ENCODE measurements around the gene STX18. TPM values are rescaled to one million over a fixed set of nuclear protein-coding genes. Genes with fewer than 3 reads are reported as not detected.

Gene STX18
- total and polyA plus RNA-seq, 11 donors: 10.1 to 26.1 (median 18.0) TPM

DNA sequence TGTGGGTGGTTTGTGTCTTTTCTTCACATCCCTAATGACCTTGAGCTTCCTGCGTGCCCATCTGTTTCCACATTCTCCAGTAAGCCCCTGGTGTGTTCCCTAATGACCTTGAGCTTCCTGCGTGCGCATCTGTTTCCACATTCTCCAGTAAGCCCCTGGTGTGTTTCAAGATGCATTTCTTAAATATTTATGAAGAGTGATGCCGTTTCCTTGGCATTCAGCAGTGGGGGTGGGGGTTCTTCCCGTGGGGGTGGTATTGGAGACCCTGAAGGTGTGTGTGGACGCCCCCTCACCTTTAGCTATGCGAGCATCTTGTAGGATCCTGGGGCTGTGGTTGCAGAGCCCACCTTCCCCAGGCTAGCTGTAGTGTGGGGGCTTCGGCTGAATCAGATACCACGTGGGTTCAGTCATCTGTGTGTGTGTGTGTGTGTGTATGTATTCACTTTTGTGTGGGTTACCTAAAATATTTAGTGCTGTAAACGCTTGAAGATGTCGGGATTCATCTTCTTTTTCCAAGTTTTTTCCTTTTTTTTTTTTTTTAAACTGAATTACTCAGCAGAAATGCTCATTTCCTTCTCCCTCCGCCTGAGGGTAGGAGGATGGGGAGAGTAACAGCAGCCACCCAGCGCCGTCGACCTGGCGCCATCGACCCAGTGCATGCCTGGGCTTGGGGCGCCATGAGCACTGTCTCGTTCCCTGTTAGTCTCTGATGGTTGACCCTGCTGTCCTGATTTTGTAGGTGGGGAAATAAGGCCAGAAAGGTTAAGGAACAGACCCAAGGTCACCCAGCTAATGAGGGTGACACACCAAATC is 145.0 kb downstream of the STX18 start:
- DNase-seq: no peak
- TF ChIP-seq POLR2A (IDR thresholded peaks at IDR 0.05): no peak
- TF ChIP-seq, protein P1, sequence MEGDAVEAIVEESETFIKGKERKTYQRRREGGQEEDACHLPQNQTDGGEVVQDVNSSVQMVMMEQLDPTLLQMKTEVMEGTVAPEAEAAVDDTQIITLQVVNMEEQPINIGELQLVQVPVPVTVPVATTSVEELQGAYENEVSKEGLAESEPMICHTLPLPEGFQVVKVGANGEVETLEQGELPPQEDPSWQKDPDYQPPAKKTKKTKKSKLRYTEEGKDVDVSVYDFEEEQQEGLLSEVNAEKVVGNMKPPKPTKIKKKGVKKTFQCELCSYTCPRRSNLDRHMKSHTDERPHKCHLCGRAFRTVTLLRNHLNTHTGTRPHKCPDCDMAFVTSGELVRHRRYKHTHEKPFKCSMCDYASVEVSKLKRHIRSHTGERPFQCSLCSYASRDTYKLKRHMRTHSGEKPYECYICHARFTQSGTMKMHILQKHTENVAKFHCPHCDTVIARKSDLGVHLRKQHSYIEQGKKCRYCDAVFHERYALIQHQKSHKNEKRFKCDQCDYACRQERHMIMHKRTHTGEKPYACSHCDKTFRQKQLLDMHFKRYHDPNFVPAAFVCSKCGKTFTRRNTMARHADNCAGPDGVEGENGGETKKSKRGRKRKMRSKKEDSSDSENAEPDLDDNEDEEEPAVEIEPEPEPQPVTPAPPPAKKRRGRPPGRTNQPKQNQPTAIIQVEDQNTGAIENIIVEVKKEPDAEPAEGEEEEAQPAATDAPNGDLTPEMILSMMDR (IDR thresholded peaks at IDR 0.05): no peak
- intact Hi-C loops (cut with DNase I): no loop called here
- H3K36me3 ChIP-seq: no peaks in the 10 kb centered on the region
- no peaks in the 10 kb centered on the region for H3K4me1 ChIP-seq
- no peak overlapping the region for H3K27ac ChIP-seq
- H3K9me3 ChIP-seq: peaks cover 0 to 11% (median 0%) of the 10 kb centered on the region in 12 donors
- no peak overlapping the region for H3K4me3 ChIP-seq
- ATAC-seq: no peak
- 54 to 67% (median 61%) methylated on average over 18 to 19 of the region's 19 CpGs for WGBS, 4 donors
- H3K27me3 ChIP-seq: peaks cover 0 to 44% (median 5%) of the 10 kb centered on the region in 9 donors

DNA sequence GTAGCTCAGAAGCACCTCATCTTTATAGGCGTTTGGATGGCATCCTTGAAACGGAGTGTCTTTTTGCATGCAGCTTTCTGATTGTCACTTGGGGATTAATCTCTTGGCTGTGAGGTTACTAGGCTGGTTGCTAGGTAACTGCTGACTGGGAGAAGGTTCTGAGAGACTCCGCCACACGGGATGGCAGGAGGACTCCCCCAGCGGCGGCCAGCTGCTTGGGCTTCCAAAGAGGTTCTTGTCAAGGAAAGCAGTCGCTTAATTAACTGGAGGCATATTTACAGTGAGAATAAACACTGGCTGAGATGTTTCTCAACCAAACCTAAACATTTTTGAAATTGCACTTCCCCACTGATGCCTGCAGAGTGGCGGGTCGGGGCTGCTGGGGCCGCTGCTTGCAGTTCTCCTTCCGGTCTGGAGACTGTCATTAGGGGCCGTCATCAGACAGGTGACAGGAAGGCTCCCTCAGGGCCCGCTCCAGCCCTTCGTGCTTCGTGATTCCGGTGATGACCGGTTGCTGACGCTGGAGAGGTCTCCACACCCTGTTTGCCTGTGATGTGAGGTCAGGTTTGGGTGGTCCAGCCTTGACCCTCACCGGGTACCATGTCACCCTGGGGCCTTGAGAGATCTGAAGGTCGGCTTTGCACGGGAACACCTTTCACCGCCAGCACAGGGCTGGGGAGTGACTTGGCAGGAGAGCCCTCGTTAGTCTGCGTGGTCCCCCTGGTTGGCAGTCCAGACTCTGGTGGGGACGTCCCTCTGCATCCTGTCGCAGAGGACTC is 145.8 kb downstream of the STX18 start:
- peaks cover 0 to 11% (median 0%) of the 10 kb centered on the region in 12 donors for H3K9me3 ChIP-seq
- ATAC-seq (no peak), DNase-seq (no peak)
- WGBS, 4 donors: 10 to 37% (median 23%) methylated on average over 17 to 26 of the region's 26 CpGs
- no peak for TF ChIP-seq POLR2A (IDR thresholded peaks at IDR 0.05)
- TF ChIP-seq, protein P1 (IDR thresholded peaks at IDR 0.05): no peak
- no peak overlapping the region for H3K27ac ChIP-seq
- H3K4me3 ChIP-seq: no peak overlapping the region
- no peaks in the 10 kb centered on the region for H3K4me1 ChIP-seq
- intact Hi-C loops (cut with DNase I): no loop called here
- H3K36me3 ChIP-seq: no peaks in the 10 kb centered on the region
- H3K27me3 ChIP-seq: peaks cover 0 to 39% (median 5%) of the 10 kb centered on the region in 9 donors

DNA sequence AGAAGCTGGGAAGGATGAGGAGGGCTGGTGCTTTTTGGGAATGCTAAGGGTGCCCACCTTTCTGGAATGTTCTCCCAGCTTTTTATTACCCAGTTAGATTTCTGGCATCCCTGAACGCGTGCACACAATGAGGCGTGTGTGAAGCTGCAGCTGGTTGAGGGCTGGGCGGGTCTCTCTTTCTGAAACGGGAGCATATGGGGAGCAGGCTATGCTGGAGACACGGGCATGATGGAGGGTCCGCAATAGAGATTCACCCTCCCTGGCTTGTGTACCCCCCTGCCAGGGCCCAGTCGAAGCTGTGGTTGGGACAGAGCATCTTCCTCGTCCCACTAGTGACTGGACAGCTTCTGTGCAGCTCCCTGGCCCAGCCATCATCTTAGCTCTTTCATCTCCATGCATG is 146.5 kb downstream of the STX18 start:
- peak in 1 of 5 donors; percentile 14 for DNase-seq
- ATAC-seq: no peak
- WGBS, 4 donors: 72 to 77% (median 74%) methylated on average over 9 of the region's 9 CpGs
- Histone ChIP-seq H3K36me3 (no peaks in the 10 kb centered on the region), H3K9me3 (peaks cover 0 to 9% (median 0%) of the 10 kb centered on the region in 12 donors), H3K27ac (no peak overlapping the region), H3K27me3 (peaks cover 0 to 46% (median 5%) of the 10 kb centered on the region in 9 donors), H3K4me3 (no peak overlapping the region), H3K4me1 (no peaks in the 10 kb centered on the region)
- intact Hi-C loops (cut with DNase I): no loop called here
- no peak for TF ChIP-seq POLR2A (IDR thresholded peaks at IDR 0.05)
- TF ChIP-seq, protein P1 (IDR thresholded peaks at IDR 0.05): no peak

DNA sequence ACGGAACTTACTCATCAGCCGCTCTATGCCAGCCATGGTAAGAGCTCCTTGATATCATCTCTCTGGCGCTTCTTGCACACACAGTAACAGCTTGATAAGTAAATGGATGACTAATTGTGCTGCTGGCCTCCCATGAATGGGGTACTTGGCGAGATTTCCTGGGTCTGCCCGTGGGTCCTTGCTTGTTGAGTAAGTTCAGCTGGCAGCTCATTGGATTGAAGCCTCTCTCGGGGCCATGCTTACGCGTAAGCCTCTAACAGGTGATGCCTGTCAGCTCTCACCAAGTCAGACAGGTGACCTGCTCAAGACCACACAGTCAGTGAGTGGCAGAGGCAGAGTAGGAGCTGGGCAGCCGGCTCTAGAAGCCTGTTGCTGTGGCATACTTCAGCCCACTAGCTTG is 147.2 kb downstream of the STX18 start:
- H3K27ac ChIP-seq: no peak overlapping the region
- peaks cover 0 to 53% (median 5%) of the 10 kb centered on the region in 9 donors for H3K27me3 ChIP-seq
- DNase-seq (peak in 1 of 5 donors; percentile 13), ATAC-seq (no peak)
- peaks cover 0 to 2% (median 0%) of the 10 kb centered on the region in 12 donors for H3K9me3 ChIP-seq
- no peaks in the 10 kb centered on the region for H3K4me1 ChIP-seq
- H3K4me3 ChIP-seq: no peak overlapping the region
- intact Hi-C loops (cut with DNase I): no loop called here
- H3K36me3 ChIP-seq: no peaks in the 10 kb centered on the region
- TF ChIP-seq, protein P1 (IDR thresholded peaks at IDR 0.05): no peak
- no peak for TF ChIP-seq POLR2A (IDR thresholded peaks at IDR 0.05)
- WGBS, 4 donors: 68 to 74% (median 71%) methylated on average over 5 to 9 of the region's 9 CpGs
